H1 (cell line): ENCODE measurements around the gene STAT2. TPM values are rescaled to one million over a fixed set of nuclear protein-coding genes. Genes with fewer than 3 reads are reported as not detected.
A peak's percentile ranks its signal among the peaks of the same experiment; 100 is the strongest.

Experiments used
- CTCF ChIA-PET: fragments of 300-600 bp; sonication (Branson Sonifier 250); formaldehyde crosslinking; loops from one replicate; lab custom pipeline; 2021; ENCODE audit not compliant: partially characterized antibody; lab: Charles Lee
- POLR2A ChIA-PET: fragments of 300-600 bp; sonication (Branson Sonifier 250); formaldehyde crosslinking; loops from one replicate; lab custom pipeline; 2021; ENCODE audit warnings: inconsistent platforms; ENCODE audit not compliant: partially characterized antibody; lab: Charles Lee
- DNase-seq, 2 experiments: peaks; one replicate each; pipeline versions ENCODE4 v3.0.0 to v3.0.0-alpha.2; 2010 to 2022; ENCODE audit warnings: low spot score in 2 of 2, low read depth in 1 of 2, mixed read lengths in 1 of 2
- FAIRE-seq: peaks from 2 replicates; lab custom pipeline; 2011; peaks lifted over from hg19 to GRCh38; lab: Jason Lieb, UNC
- H2AFZ ChIP-seq: 2 replicates; pipeline ENCODE4 v1.8.1; 2012; ENCODE audit warnings: low read length, inconsistent platforms
- H2AK5ac ChIP-seq: 2 replicates; pipeline ENCODE4 v1.6.1; 2013; ENCODE audit warnings: low read depth, low read length
- H2BK120ac ChIP-seq: replicated peaks from 2 replicates; pipeline ENCODE3; 2013; ENCODE audit warnings: low read depth, low read length, inconsistent platforms
- H2BK12ac ChIP-seq: 2 replicates; pipeline ENCODE4 v1.6.1; 2013; ENCODE audit warnings: low read depth, low read length
- H2BK15ac ChIP-seq: 2 replicates; pipeline ENCODE4 v1.6.1; 2013; ENCODE audit warnings: low read length
- H2BK20ac ChIP-seq: 2 replicates; pipeline ENCODE4 v1.6.1; 2013; ENCODE audit warnings: low read length
- H2BK5ac ChIP-seq: 2 replicates; pipeline ENCODE4 v1.6.1; 2013; ENCODE audit warnings: low read depth, low read length
- H3K14ac ChIP-seq: 2 replicates; pipeline ENCODE4 v1.6.1; 2013; ENCODE audit warnings: inconsistent platforms; ENCODE audit not compliant: insufficient read length
- H3K18ac ChIP-seq: 2 replicates; pipeline ENCODE4 v1.6.1; 2013; ENCODE audit warnings: low read length; ENCODE audit errors: extremely low read depth
- H3K23ac ChIP-seq: 2 replicates; pipeline ENCODE4 v1.6.1; 2013; ENCODE audit warnings: inconsistent platforms; ENCODE audit not compliant: insufficient read length
- H3K23me2 ChIP-seq: 2 replicates; pipeline ENCODE4 v1.6.1; 2013; ENCODE audit warnings: low read depth, low read length
- H3K27ac ChIP-seq: 2 replicates; pipeline ENCODE4 v1.6.1; 2011; ENCODE audit warnings: low read depth, low read length, inconsistent platforms
- H3K27me3 ChIP-seq, 4 experiments: replicated peaks in 1 of 4; 1 replicate in 1 of 4; 2 replicates in 3 of 4; pipeline versions ENCODE4 v1.6.1 to v1.8.1; 2011 to 2013; ENCODE audit warnings: low read length in 3 of 4, mild to moderate bottlenecking in 3 of 4, inconsistent platforms in 2 of 4, mixed read lengths in 2 of 4, moderate library complexity in 1 of 4; ENCODE audit not compliant: control insufficient read depth in 3 of 4, insufficient read depth in 3 of 4; ENCODE audit errors: extremely low read depth in 1 of 4
- H3K36me3 ChIP-seq, 4 experiments: 2 replicates each; pipeline versions ENCODE4 v1.6.1 to v1.8.1; 2011 to 2013; ENCODE audit warnings: mild to moderate bottlenecking in 4 of 4, low read length in 3 of 4, moderate library complexity in 2 of 4, control low read depth in 1 of 4, inconsistent platforms in 1 of 4; ENCODE audit not compliant: insufficient read depth in 4 of 4, control insufficient read depth in 2 of 4
- H3K4ac ChIP-seq: replicated peaks from 2 replicates; pipeline ENCODE3; 2013; ENCODE audit warnings: low read length, low read depth, mixed read lengths, inconsistent platforms; ENCODE audit not compliant: insufficient read length
- H3K4me1 ChIP-seq, 4 experiments: replicated peaks in 1 of 4; 1 replicate in 1 of 4; 2 replicates in 3 of 4; pipeline versions ENCODE4 v1.6.1 to v1.8.1; 2011 to 2013; ENCODE audit warnings: low read length in 3 of 4, inconsistent platforms in 2 of 4, mixed read lengths in 1 of 4; ENCODE audit not compliant: insufficient read depth in 4 of 4, control insufficient read depth in 3 of 4
- H3K4me2 ChIP-seq, 2 experiments: 2 replicates each; pipeline versions ENCODE4 v1.6.1 to v1.8.1; 2011 to 2013; ENCODE audit warnings: low read depth in 2 of 2, low read length in 2 of 2, control low read depth in 1 of 2, inconsistent platforms in 1 of 2, mild to moderate bottlenecking in 1 of 2; ENCODE audit not compliant: insufficient read depth in 1 of 2
- H3K4me3 ChIP-seq, 4 experiments: fragments of 200-600, 300-600 bp in 1 of 4; sonication (generic), shearing (Covaris generic), sonication (Bioruptor Twin) in 1 of 4; 2 replicates each; pipeline versions ENCODE4 v1.5.1 to v1.8.1; 2011 to 2016; ENCODE audit warnings: low read length in 4 of 4, low read depth in 3 of 4, control low read depth in 2 of 4, inconsistent platforms in 2 of 4, mild to moderate bottlenecking in 2 of 4, mixed read lengths in 1 of 4, moderate library complexity in 1 of 4; ENCODE audit not compliant: insufficient read depth in 2 of 4; ENCODE audit errors: extremely low read depth in 1 of 4
- H3K56ac ChIP-seq: replicated peaks from 2 replicates; pipeline ENCODE3; 2013; ENCODE audit warnings: low read depth, mild to moderate bottlenecking, mixed read lengths, low read length, inconsistent platforms; ENCODE audit not compliant: insufficient read length
- H3K79me1 ChIP-seq: 2 replicates; pipeline ENCODE4 v1.6.1; 2013; ENCODE audit warnings: low read depth, low read length, control low read depth
- H3K79me2 ChIP-seq, 2 experiments: 2 replicates each; pipeline versions ENCODE4 v1.6.1 to v1.8.1; 2012 to 2013; ENCODE audit warnings: low read length in 2 of 2, mild to moderate bottlenecking in 2 of 2, inconsistent platforms in 1 of 2; ENCODE audit not compliant: insufficient read depth in 2 of 2, control insufficient read depth in 1 of 2
- H3K9ac ChIP-seq, 4 experiments: replicated peaks in 1 of 4; 1 replicate in 1 of 4; 2 replicates in 3 of 4; pipeline versions ENCODE4 v1.6.1 to v1.8.1; 2011 to 2013; ENCODE audit warnings: low read depth in 3 of 4, low read length in 3 of 4, control low read depth in 2 of 4, mild to moderate bottlenecking in 2 of 4, moderate library complexity in 2 of 4, inconsistent platforms in 1 of 4; ENCODE audit errors: extremely low read depth in 1 of 4
- H3K9me3 ChIP-seq, 2 experiments: 2 replicates each; pipeline versions ENCODE4 v1.6.1 to v1.8.1; 2012 to 2013; ENCODE audit warnings: mild to moderate bottlenecking in 2 of 2, moderate library complexity in 2 of 2, control low read depth in 1 of 2, inconsistent platforms in 1 of 2, low read depth in 1 of 2, low read length in 1 of 2, mixed read lengths in 1 of 2; ENCODE audit not compliant: insufficient read depth in 2 of 2
- H4K20me1 ChIP-seq, 2 experiments: replicated peaks in 1 of 2; 2 replicates each; pipeline versions ENCODE3 to v1.8.1; 2011 to 2013; ENCODE audit warnings: inconsistent platforms in 2 of 2, low read length in 2 of 2, mild to moderate bottlenecking in 1 of 2; ENCODE audit not compliant: insufficient read depth in 2 of 2, control insufficient read depth in 1 of 2
- H4K5ac ChIP-seq: 2 replicates; pipeline ENCODE4 v1.6.1; 2013; ENCODE audit warnings: low read length, low read depth, mixed read lengths, inconsistent platforms; ENCODE audit not compliant: insufficient read length
- H4K8ac ChIP-seq: 2 replicates; pipeline ENCODE4 v1.8.0; 2013; ENCODE audit warnings: mild to moderate bottlenecking, moderate library complexity, low read length, inconsistent platforms; ENCODE audit not compliant: insufficient read depth; ENCODE audit errors: extremely low read depth
- H4K91ac ChIP-seq: replicated peaks from 2 replicates; pipeline ENCODE3; 2013; ENCODE audit warnings: low read length, mixed read lengths, inconsistent platforms; ENCODE audit not compliant: insufficient read length
- EP300 ChIP-seq, 2 experiments: IDR thresholded peaks; 1 replicate in 1 of 2; 2 replicates in 1 of 2; pipeline ENCODE4 v1.6.1; 2011 to 2012; ENCODE audit warnings: low read depth in 2 of 2, low read length in 2 of 2, mild to moderate bottlenecking in 2 of 2, borderline replicate concordance in 1 of 2, inconsistent platforms in 1 of 2, moderate library complexity in 1 of 2
- JUND ChIP-seq: IDR thresholded peaks from 2 replicates; pipeline ENCODE4 v1.6.1; 2011; ENCODE audit warnings: mild to moderate bottlenecking, improper control_type of control experiment, low read length
- RNF2 ChIP-seq: fragments of 200-900, 300-1000 bp; sonication (generic); IDR thresholded peaks from 2 replicates; pipeline ENCODE4 v1.7.1; 2016; ENCODE audit warnings: borderline replicate concordance, low read depth, mild to moderate bottlenecking, antibody characterized with exemption, low read length; ENCODE audit not compliant: poor library complexity, severe bottlenecking; ENCODE audit errors: missing control alignments
- SP4 ChIP-seq: IDR thresholded peaks from 2 replicates; pipeline ENCODE4 v1.6.1; 2012; ENCODE audit warnings: low read length, inconsistent platforms
- WGBS, 2 experiments: shearing (Covaris generic) in 1 of 2; methylation state at CpG; one replicate each; pipeline versions ENCODE4 v1.1.6 to v1.1.7; 2013 to 2015; ENCODE audit warnings: low lambda C conversion rate in 2 of 2, mixed read lengths in 2 of 2, inconsistent platforms in 1 of 2, low coverage in 1 of 2, missing lambda C conversion rate in 1 of 2; ENCODE audit not compliant: insufficient replicate concordance in 2 of 2, insufficient coverage in 1 of 2, insufficient read length in 1 of 2; ENCODE audit errors: extremely low coverage in 1 of 2, missing lambda C conversion rate in 1 of 2; 5-methylcytosine and 5-hydroxymethylcytosine counted together
- polyA plus RNA-seq, 7 experiments: library from polyadenylated mRNA; depleted of rRNA in 3 of 7; stranded (reverse) in 5 of 7; unstranded in 2 of 7; fragments of >200 nt in 5 of 7; fragments of 200-250 nt in 2 of 7; gene quantifications; 1 replicate in 5 of 7; 2 replicates in 1 of 7; 4 replicates in 1 of 7; pipeline versions ENCODE4 v1.2.1 to v1.2.3, GENCODE V29; 2011 to 2013; ENCODE audit warnings: missing spikeins in 2 of 7, mixed read lengths in 2 of 7
- total RNA-seq: library from RNA; stranded (reverse); fragmentation: NEBNext Ultra II Directional; extraction: Animal tissue kit (Norgen Biotek cat#: 25700); gene quantifications from 2 replicates; pipeline ENCODE4 v1.2.1, GENCODE V29; 2021

The STAT2 gene
- total and polyA plus RNA-seq, 2 of the 8 experiments (the other 6 are each of a cell fraction or from before 2014, with no cell fraction given), result 37.1 to 44.7 TPM

GRCh38 chr12:56362130-56363059 is 2.5 kb upstream of the STAT2 start, which contains the start of gene APOF:
TSS of gene APOF (minus strand) at chr12:56362857. CDS start at chr12:56362745, 112 bp downstream.
- Histone ChIP-seq H3K14ac (no peak within 1 kb of the TSS), H3K79me1 (no peaks in the 10 kb centered on the region), H3K56ac (no peak within 1 kb of the TSS), H4K20me1 (no peaks in the 10 kb centered on the region), H3K27ac (no peak within 1 kb of the TSS), H2AK5ac (peak within 1 kb of the TSS; percentile 4; the same call in 1 of the 2 replicates), H2BK5ac (no peak within 1 kb of the TSS), H3K9ac (no peak within 1 kb of the TSS; a peak in 1 of 7 replicates), H4K91ac (no peak within 1 kb of the TSS), H3K36me3 (no peaks in the 10 kb centered on the region), H3K4ac (no peak within 1 kb of the TSS), H2BK15ac (no peak within 1 kb of the TSS), H3K18ac (no peak within 1 kb of the TSS), H2BK12ac (peak within 1 kb of the TSS; percentile 60), H2BK20ac (no peak within 1 kb of the TSS), H3K9me3 (no peaks in the 10 kb centered on the region), H3K4me1 (peaks cover 0 to 5% (median 2%) of the 10 kb centered on the region in 4 experiments; a peak in 4 of 7 replicates), H3K23me2 (no peaks in the 10 kb centered on the region), H4K5ac (no peak within 1 kb of the TSS), H3K27me3 (peaks cover 0 to 3% (median 0%) of the 10 kb centered on the region in 4 experiments; a peak in 1 of 7 replicates), H4K8ac (peak within 1 kb of the TSS; percentile 80; the same call in 1 of the 2 replicates), H3K23ac (no peak within 1 kb of the TSS), H3K4me3 (no peak within 1 kb of the TSS), H2AFZ (no peak within 1 kb of the TSS), H3K4me2 (peak within 1 kb of the TSS in 1 of 2 experiments; percentile 51; a peak in 1 of 4 replicates), H3K79me2 (peaks cover 0 to 8% of the 10 kb centered on the region in 2 experiments; a peak in 1 of 4 replicates), H2BK120ac (no peak within 1 kb of the TSS)
- FAIRE-seq (no peak), DNase-seq (no peak)
- WGBS, 2 experiments, result 94% methylated on average over 10 of the region's 10 CpGs; no CpG with 5 or more reads in 1 of the 2 experiments
- ChIA-PET POLR2A (interaction anchor here (1.1 to 5.1 kb wide), 3 partner anchors 15 to 114 kb away, joined by 3 to 55 read pairs (median 5); partner anchors contain the start of genes IL23A and PAN2), CTCF (interaction anchor here (1.0 to 3.4 kb wide), 5 partner anchors 44 to 157 kb away, joined by 3 to 24 read pairs (median 5); no protein-coding TSS in a partner anchor)
- TF ChIP-seq JUND, result no peak
- TF ChIP-seq SP4, result no peak
- no peak for TF ChIP-seq RNF2
- no peak for TF ChIP-seq EP300 (IDR thresholded peaks at IDR 0.05; ENCODE audit: borderline replicate concordance in 1 of 2, low read depth in 2 of 2, low read length in 2 of 2)
